PC-9 (cell line): ENCODE results near the gene SPACA7.
"Not testable (repeated sequence)": the region's sequence is repeated elsewhere in the genome, so short reads cannot be mapped to it uniquely, and the experiment has no call there.

Source experiments
- CTCF ChIP-seq: fragments of 200-600 bp; sonication (generic); conservative IDR thresholded peaks from 2 replicates; pipeline ENCODE4 v1.6.1; 2017; ENCODE audit warnings: mixed run types, antibody characterized with exemption, mild to moderate bottlenecking, moderate library complexity
- EZH2 ChIP-seq: fragments of 200-600 bp; sonication (generic); IDR thresholded peaks from 2 replicates; pipeline ENCODE4 v1.8.0; 2017; ENCODE audit warnings: antibody characterized with exemption, low read depth

- TF ChIP-seq CTCF, EZH2: not testable (repeated sequence)
Observed at GRCh38 chr13:112395941-112396340, 19.8 kb downstream of the SPACA7 start.
